IPS-15b (cell line): ENCODE results near the gene RAMP2.
A peak's percentile ranks its signal among the peaks of the same experiment; 100 is the strongest.

Experiments used
- H3K27me3 ChIP-seq: one replicate; pipeline ENCODE4 v1.6.1; 2013; ENCODE audit warnings: low read length; ENCODE audit not compliant: control insufficient read depth, insufficient read depth
- H3K36me3 ChIP-seq: one replicate; pipeline ENCODE4 v1.6.1; 2013; ENCODE audit warnings: low read length; ENCODE audit not compliant: control insufficient read depth, insufficient read depth
- H3K4me1 ChIP-seq: one replicate; pipeline ENCODE4 v1.6.1; 2013; ENCODE audit warnings: mild to moderate bottlenecking, low read length; ENCODE audit not compliant: control insufficient read depth, insufficient read depth
- H3K4me3 ChIP-seq: one replicate; pipeline ENCODE4 v1.5.1; 2013; ENCODE audit warnings: low read depth, low read length
- H3K9ac ChIP-seq: one replicate; pipeline ENCODE4 v1.6.1; 2013; ENCODE audit warnings: low read depth, mild to moderate bottlenecking, low read length
- H3K9me3 ChIP-seq: one replicate; pipeline ENCODE4 v1.6.1; 2013; ENCODE audit warnings: mild to moderate bottlenecking, low read length; ENCODE audit not compliant: control insufficient read depth, insufficient read depth

RAMP2 gene

DNA sequence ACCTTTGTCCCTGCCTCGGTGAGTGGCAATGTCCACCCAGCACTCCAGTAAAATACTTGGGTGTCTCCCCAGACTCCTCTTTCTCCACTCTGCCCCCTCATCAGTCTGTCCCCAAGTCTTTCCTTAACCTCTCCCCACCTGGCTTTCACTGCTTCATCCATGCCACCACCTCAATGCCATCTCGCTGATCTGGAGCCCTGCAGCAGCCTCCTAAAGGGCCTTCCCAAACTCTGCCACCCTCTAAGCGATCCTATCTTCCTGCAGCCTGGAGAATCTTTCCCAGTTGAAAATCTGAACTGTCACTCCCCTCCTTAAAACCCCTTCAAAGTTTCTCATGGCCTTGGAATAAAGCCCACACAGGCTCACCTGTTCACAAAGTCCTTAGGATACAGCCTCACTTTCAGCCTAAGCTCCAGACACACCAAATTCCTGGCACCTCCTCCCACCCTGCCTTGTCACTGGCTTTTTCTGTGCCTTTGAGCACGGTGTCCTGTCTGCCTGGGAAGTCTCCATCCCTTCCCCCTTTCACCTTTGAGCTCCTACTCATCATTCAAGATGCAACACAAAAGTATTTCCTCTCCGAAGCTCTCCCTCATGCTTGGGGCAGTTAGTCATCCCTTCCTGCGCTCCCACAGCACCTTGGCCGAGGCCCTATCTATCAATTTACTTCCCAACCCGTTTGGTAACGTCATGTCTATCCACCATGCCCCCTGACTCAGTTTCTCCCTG, 22.2 kb downstream of the RAMP2 start:
- H3K4me1 ChIP-seq, result peaks cover 9% of the 10 kb centered on the region
- no peaks in the 10 kb centered on the region for H3K9me3 ChIP-seq
- peak overlapping the region; percentile 8 for H3K4me3 ChIP-seq
- H3K27me3 ChIP-seq, result peaks cover 33% of the 10 kb centered on the region
- H3K36me3 ChIP-seq, result peaks cover 10% of the 10 kb centered on the region
- no peak overlapping the region for H3K9ac ChIP-seq

DNA sequence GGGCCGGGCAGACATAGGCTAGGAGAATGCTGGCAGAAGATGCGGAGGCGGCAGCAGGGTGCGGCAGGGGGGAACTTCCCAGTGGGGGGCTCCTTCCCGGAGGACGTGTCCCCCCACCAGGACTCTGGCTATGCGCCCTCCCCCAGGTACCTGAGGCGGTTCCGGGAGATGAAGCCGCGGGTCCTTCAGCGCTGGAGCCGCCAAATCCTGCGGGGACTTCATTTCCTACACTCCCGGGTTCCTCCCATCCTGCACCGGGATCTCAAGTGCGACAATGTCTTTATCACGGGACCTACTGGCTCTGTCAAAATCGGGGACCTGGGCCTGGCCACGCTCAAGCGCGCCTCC, 22.7 kb downstream of the RAMP2 start:
- Histone ChIP-seq H3K4me1 (peaks cover 9% of the 10 kb centered on the region), H3K27me3 (peaks cover 33% of the 10 kb centered on the region), H3K4me3 (peak overlapping the region; percentile 8), H3K9me3 (no peaks in the 10 kb centered on the region), H3K36me3 (peaks cover 5% of the 10 kb centered on the region), H3K9ac (no peak overlapping the region)

DNA sequence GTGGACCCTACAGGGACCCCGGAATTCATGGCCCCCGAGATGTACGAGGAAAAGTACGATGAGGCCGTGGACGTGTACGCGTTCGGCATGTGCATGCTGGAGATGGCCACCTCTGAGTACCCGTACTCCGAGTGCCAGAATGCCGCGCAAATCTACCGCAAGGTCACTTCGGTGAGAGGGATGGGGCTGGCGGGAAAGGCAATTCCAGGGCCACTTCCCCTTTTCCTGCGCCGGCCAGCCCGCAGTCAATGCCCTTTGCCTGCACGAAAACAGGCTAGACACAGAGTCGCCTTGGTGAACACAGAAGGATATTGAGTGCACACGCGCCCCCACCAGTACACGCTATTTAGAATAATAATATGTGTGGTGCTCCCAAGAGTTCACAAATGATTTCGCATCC, 23.4 kb downstream of the RAMP2 start:
- H3K36me3 ChIP-seq, result no peaks in the 10 kb centered on the region
- peaks cover 9% of the 10 kb centered on the region for H3K4me1 ChIP-seq
- H3K9ac ChIP-seq, result no peak overlapping the region
- no peak overlapping the region for H3K4me3 ChIP-seq
- peaks cover 33% of the 10 kb centered on the region for H3K27me3 ChIP-seq
- H3K9me3 ChIP-seq, result no peaks in the 10 kb centered on the region

DNA sequence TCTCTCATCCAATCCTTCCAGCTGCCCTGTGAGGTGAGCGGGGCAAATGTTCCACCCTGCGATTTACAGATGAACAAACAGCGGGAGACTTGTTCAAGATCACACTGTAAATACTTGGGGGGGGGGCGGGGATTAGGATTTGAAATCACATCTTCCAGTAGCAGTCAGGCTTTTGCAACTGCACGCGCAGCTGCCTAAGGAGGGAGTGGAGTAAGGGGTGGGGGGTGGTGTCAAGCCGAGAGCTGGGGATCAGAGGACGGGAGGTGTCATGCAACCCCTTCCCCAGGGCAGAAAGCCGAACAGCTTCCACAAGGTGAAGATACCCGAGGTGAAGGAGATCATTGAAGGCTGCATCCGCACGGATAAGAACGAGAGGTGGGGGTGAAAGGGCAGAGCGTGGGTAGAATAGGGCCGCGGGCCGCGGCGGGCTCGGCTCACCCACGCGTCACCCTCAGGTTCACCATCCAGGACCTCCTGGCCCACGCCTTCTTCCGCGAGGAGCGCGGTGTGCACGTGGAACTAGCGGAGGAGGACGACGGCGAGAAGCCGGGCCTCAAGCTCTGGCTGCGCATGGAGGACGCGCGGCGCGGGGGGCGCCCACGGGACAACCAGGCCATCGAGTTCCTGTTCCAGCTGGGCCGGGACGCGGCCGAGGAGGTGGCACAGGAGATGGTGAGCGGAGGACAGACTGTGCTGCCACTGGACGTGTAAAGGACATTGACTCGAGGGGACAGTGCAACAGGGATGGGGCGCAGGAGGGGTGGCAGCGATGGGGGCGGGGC, 24.0 kb downstream of the RAMP2 start:
- H3K36me3 ChIP-seq, result no peaks in the 10 kb centered on the region
- peaks cover 33% of the 10 kb centered on the region for H3K27me3 ChIP-seq
- H3K9me3 ChIP-seq, result no peaks in the 10 kb centered on the region

DNA sequence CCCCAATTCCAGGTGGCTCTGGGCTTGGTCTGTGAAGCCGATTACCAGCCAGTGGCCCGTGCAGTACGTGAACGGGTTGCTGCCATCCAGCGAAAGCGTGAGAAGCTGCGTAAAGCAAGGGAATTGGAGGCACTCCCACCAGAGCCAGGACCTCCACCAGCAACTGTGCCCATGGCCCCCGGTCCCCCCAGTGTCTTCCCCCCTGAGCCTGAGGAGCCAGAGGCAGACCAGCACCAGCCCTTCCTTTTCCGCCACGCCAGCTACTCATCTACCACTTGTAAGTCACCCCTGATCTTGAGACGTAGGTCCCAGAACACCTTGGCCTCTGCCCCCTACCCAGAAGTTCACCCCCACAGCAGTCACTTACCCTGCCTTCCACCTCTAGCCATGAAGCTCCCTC, 26.2 kb downstream of the RAMP2 start:
- Histone ChIP-seq H3K9me3 (no peaks in the 10 kb centered on the region), H3K9ac (no peak overlapping the region), H3K4me1 (peaks cover 6% of the 10 kb centered on the region), H3K4me3 (no peak overlapping the region), H3K36me3 (no peaks in the 10 kb centered on the region), H3K27me3 (peaks cover 21% of the 10 kb centered on the region)

More for the DNA sequence above, 24.0 kb downstream of the RAMP2 start:
- no peak overlapping the region for H3K9ac ChIP-seq
- H3K4me1 ChIP-seq, result peaks cover 9% of the 10 kb centered on the region
- H3K4me3 ChIP-seq, result no peak overlapping the region

DNA sequence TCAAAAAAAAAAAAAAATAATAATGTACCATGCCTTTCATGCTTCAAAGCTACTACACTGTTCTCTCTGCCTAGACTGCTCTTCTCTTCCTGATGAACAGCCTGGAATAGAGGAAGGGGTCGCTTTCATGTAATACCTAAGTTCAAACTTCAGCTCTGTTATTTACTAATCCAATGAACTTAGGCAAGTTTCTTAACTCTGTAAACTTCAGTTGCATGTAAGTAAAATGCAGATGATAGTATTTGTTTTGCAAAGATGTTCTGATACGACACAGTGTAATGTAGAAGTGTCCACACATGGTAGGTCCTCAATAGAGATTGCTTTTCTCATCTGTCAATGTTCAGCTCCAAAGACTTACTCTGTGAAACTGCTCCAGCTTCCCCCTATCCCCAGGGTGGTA, 30.9 kb downstream of the RAMP2 start:
- Histone ChIP-seq H3K4me1 (no peaks in the 10 kb centered on the region), H3K9me3 (no peaks in the 10 kb centered on the region), H3K36me3 (peaks cover 3% of the 10 kb centered on the region), H3K27me3 (no peaks in the 10 kb centered on the region), H3K9ac (no peak overlapping the region), H3K4me3 (no peak overlapping the region)

DNA sequence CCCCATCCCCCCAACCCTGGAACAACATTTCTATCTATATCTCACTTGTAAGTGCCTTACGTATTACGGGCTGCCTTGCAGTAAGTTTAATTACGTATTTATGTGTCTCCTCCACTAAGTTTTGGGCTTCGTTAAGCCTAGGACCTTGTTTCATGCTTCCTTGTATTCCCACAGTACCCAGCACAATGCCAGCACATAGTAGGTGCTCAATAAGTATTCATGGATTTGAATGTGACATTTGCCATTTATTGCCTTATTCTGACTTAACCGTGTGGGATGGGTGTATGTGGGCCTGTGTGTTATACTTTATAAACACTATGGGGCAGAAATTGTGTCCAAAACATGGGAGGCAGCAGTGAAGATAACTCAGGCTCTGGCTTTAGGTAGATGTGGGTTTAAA, 31.5 kb downstream of the RAMP2 start:
- H3K9me3 ChIP-seq, result no peaks in the 10 kb centered on the region
- H3K9ac ChIP-seq, result no peak overlapping the region
- no peaks in the 10 kb centered on the region for H3K4me1 ChIP-seq
- no peak overlapping the region for H3K4me3 ChIP-seq
- peaks cover 8% of the 10 kb centered on the region for H3K36me3 ChIP-seq
- H3K27me3 ChIP-seq, result no peaks in the 10 kb centered on the region

DNA sequence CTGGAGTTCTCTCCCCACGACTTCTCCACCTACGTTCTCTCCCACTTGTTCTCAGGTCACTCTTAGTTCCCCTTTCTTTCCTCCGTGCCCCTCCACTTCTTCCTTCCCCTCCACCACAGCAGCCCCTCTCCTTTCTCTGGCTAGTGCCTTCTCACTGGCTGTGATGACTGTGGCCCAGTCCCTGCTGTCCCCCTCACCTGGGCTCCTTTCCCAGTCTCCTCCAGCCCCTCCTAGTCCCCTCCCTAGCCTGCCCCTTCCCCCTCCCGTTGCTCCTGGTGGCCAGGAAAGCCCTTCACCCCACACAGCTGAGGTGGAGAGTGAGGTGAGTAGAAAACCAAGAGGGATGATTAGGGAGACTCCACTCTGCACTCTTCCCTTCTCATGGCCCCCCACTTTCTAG, 34.0 kb downstream of the RAMP2 start:
- Histone ChIP-seq H3K9me3 (no peaks in the 10 kb centered on the region), H3K27me3 (peaks cover 7% of the 10 kb centered on the region), H3K36me3 (peaks cover 10% of the 10 kb centered on the region), H3K4me1 (no peaks in the 10 kb centered on the region), H3K9ac (no peak overlapping the region), H3K4me3 (no peak overlapping the region)

DNA sequence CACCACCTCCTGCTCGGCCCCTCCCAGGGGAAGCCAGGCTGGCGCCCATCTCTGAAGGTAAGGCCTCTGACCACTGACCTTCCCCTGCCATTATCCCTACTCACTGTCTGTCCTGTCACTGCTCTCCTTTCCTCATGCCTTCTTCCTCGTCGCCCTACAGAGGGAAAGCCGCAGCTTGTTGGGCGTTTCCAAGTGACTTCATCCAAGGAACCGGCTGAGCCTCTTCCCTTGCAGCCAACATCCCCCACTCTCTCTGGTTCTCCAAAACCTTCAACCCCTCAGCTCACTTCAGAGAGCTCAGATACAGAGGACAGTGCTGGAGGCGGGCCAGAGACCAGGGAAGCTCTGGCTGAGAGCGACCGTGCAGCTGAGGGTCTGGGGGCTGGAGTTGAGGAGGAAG, 34.4 kb downstream of the RAMP2 start:
- Histone ChIP-seq H3K9ac (no peak overlapping the region), H3K4me1 (no peaks in the 10 kb centered on the region)

DNA sequence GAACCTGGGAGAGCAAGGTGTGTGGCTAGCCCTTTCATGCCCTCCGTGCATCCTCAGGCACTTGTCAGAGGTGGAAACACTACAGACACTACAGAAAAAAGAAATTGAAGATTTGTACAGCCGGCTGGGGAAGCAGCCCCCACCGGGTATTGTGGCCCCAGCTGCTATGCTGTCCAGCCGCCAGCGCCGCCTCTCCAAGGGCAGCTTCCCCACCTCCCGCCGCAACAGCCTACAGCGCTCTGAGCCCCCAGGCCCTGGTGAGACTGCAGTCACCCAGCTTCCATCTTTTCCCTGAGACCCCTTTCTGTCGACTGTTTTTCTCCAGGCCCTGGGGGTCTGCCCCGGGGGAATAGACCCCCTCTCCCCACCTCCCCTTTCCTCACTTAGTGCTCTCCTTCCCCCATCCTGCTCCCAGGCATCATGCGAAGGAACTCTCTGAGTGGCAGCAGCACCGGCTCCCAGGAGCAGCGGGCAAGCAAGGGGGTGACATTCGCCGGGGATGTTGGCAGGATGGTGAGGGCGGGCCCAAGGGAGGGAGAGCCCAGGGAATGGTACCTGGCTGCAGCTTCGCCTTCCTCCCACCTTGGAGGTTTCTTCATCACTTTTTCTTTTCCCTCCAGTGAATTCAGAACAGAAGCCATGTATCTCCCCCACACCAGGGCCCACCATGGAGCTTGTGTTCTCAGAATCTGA, 35.2 kb downstream of the RAMP2 start:
- Histone ChIP-seq H3K9me3 (no peaks in the 10 kb centered on the region), H3K9ac (no peak overlapping the region), H3K27me3 (peaks cover 14% of the 10 kb centered on the region)

More for the DNA sequence above, 34.4 kb downstream of the RAMP2 start:
- no peaks in the 10 kb centered on the region for H3K9me3 ChIP-seq
- peaks cover 10% of the 10 kb centered on the region for H3K36me3 ChIP-seq
- H3K4me3 ChIP-seq, result no peak overlapping the region
- H3K27me3 ChIP-seq, result peaks cover 11% of the 10 kb centered on the region

DNA sequence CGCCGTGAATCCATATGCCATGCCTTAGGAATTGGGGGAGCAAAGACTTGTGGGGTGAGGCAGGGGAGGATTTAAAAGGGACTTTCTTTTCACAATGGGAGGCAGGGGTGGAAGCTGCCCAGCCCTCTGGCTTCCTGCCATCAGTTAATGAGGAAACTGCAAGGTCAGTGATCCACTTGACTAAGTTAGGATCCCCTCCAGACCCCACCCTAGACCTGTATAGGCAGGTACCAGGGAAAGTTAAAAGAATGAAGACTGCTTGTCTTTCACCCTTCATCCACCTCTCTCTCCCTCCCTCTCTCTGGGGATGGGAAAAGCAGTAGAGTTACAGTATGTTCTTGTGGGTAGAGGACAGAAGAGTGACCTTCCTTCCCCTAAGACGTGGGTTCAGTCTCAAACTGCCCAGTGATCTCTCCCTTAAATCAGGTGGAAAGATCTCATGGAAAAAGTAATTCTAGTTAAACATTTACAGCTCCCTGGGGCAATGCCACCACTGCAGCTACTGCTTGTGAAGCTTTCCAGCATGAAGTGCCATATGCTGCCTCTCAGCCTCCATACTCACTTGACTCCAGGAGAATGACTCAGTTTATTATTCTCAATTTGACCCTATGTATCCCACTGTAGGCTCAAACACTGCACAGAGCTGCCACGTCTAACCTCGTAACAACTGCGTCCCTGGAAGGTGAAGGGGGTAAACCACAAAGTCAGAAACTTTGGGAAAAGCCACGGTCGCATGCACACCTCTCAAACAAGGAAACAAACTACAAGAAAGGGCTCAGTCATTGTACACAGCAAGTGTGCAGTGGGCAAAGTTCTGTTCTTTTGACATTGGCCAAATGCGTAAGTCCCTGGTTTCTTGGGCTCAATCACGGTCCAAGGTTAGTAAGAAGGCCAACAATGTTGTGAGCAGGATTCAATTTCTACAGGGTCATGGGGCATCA, 36.3 kb downstream of the RAMP2 start:
- Histone ChIP-seq H3K9ac (peak overlapping the region; percentile 88), H3K4me3 (peak overlapping the region; percentile 100), H3K36me3 (peaks cover 10% of the 10 kb centered on the region), H3K9me3 (no peaks in the 10 kb centered on the region), H3K4me1 (no peaks in the 10 kb centered on the region), H3K27me3 (peaks cover 14% of the 10 kb centered on the region)

More for the DNA sequence above, 35.2 kb downstream of the RAMP2 start:
- Histone ChIP-seq H3K36me3 (peaks cover 10% of the 10 kb centered on the region), H3K4me3 (no peak overlapping the region), H3K4me1 (no peaks in the 10 kb centered on the region)
